Measurements from ENCODE around the gene ELF1.

DNA sequence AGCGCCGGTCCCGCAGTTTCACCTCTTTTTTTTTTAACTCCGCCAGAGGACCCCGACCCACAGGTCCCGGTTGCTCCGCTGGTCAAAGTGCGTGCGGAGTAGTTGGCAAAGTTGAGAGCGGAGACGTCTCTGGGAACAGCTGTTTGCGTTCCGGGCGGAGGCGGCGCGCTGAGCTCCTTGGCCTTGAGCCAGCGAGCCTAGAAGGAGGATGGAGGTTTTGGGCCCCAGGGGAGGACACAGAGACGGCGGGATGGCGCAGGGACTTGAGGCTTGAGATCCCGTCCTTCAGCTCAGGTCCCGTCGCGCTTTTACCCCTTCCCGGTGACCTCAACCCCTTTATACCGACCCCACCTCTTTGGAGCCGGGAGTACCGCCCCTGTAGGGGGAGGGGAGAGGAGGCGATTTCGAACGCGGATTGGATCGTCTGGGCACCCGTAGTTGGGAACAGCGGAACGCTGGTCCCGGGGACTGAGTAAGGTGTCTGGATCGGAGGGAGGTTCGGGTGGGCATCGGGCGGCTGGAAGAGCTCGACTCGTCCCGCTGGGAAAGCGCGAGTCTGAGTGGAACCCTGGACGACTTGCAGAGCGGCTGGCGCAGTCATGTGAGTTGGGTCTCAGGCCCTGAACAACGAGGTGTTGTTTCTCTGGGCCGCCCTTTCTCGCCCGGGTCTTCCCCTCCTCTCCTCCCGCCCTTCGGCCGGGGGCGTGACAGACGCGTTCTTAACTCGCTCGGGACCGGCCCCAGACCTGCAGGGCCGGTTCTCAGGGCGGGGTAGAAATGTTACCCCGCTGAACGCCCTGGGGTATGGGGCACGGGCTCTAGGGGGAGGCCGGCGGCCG lies 42.2 kb upstream of the ELF1 start, which contains the start of gene WBP4:
- TF ChIP-seq, protein P1, sequence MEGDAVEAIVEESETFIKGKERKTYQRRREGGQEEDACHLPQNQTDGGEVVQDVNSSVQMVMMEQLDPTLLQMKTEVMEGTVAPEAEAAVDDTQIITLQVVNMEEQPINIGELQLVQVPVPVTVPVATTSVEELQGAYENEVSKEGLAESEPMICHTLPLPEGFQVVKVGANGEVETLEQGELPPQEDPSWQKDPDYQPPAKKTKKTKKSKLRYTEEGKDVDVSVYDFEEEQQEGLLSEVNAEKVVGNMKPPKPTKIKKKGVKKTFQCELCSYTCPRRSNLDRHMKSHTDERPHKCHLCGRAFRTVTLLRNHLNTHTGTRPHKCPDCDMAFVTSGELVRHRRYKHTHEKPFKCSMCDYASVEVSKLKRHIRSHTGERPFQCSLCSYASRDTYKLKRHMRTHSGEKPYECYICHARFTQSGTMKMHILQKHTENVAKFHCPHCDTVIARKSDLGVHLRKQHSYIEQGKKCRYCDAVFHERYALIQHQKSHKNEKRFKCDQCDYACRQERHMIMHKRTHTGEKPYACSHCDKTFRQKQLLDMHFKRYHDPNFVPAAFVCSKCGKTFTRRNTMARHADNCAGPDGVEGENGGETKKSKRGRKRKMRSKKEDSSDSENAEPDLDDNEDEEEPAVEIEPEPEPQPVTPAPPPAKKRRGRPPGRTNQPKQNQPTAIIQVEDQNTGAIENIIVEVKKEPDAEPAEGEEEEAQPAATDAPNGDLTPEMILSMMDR (IDR thresholded peaks at IDR 0.05), result peak in 2 of 6 experiments; percentile 24 to 28
- peak; percentile 50 to 81 for TF ChIP-seq POLR2A (IDR thresholded peaks at IDR 0.05)
